GM19023 (cell line): ENCODE results near the gene KIF25.
"Not testable (repeated sequence)": the region's sequence is repeated elsewhere in the genome, so short reads cannot be mapped to it uniquely, and the experiment has no call there.

ENCODE experiments used
- ATAC-seq: cut with Tn5 transposase; IDR thresholded peaks from one replicate; pipeline ENCODE4 v1.9.1; 2021; ENCODE audit warnings: mild to moderate bottlenecking, moderate library complexity; ENCODE audit not compliant: unreplicated experiment

Gene KIF25

DNA sequence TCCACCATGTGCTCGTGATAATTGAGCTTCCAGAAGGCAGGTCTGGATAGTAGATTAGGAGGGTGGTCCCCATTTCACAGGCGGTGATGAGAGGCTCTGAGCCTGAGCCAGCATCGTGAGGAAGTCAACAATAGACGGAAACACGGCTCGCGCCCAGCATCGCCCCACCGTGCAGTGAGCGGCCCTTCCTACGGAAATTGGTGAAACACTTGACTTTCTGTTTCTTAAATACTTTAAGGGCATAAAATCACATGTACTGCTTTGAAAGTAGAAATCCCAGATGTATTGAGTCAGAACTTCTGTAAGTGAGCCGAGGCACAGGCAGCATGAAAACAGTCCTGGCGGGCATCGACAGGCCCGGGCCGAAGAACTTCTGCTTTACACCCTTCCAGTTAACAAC is 4.3 kb upstream of the KIF25 start:
- no peak for ATAC-seq

DNA sequence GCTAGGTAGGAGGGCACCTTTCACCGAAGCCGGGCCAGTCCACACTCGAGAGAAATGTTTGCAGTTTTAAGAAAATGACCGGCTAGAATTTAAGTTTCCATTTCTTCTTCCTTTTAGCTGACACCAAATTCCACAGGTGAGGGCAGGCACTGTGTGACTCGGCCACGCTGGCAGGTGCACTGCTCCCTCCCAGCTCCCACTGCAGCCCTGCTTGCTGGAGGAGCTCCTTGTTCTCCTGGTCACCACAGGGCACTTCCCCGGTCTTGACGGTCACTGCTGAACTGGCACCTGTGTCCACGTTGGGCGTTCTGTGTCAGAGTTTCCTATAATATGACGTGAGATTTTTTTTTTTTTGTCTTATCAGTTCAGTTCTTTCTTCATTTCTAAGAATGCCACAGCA is 3.6 kb upstream of the KIF25 start:
- no peak for ATAC-seq

DNA sequence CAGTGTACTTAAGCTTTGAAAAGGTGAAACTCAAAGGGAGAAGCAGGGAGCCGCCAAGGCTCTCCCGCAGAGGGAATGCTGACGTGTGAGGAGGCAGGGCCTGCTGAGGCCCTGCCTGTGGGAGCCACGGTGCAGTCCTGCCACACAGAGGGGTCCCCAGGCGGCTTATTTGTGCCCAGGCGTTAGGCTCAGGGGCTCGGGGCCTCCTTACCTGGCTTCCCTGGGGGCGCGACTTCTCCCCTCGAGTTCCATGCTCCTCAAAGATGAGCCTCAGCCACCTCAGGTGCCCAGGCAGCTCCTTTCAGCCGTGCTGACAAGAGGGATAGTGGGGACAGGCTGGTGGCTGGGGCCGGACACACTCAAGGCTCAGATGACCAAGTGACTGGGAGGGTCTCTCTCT is 2.2 kb upstream of the KIF25 start:
- no peak for ATAC-seq

DNA sequence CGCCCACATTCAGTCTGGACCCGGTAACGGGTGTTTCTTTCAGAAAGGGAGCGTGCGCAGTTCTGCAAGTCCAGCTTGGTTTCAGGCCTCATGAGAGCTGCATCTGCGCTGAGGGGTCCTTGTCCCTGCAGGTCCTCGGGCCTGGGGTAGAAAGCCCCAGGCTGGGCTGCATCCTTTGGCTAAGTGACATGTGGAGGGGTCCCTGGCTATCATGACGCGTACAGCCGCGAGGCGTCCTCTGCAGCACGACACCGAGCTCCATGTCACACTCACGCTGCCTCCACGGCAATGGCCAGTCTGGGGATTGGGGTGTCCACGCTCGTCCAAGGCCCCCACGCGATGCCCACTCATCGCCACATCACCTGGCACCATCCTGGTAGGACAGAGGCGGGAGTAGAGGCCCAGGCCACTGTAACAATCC is 1.7 kb upstream of the KIF25 start:
- ATAC-seq, result no peak

DNA sequence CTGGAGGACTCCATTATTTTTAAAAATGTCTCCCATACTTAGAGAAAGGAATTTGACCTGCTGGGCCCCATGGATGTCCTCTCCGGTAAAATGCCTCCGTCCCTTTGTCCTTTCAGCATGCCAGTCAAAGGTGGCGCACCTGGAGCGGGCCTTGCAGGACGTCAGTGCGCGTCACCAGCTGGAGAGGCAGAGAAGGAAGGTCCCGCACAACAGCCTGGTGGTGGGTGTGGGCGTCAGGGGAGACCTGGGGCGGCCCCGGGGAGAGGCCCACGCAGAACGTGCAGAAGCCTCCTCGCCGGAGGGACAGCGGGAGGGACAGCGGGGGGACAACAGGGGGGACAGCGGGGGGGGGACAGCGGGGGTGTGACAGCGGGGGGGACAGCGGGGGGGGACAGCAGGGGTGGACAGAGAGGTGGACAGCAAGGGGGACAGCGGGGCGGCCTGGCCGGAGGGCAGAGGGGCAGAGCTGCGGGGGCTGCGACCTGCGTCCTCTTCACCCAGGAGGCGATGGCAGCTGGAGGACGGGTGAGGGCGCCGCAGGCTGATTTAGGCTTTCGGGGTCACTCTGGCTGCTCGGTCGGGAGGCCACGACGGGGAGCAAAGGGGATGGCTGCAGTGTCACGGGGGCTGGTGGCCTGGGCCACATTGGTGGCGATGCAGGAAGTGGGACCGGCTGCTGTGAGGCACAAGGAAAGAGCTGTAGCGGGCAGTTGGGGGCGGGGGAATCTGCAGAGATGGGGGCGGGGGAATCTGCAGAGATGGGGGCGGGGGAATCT is 859 bp upstream of the KIF25 start:
- ATAC-seq, result no peak

DNA sequence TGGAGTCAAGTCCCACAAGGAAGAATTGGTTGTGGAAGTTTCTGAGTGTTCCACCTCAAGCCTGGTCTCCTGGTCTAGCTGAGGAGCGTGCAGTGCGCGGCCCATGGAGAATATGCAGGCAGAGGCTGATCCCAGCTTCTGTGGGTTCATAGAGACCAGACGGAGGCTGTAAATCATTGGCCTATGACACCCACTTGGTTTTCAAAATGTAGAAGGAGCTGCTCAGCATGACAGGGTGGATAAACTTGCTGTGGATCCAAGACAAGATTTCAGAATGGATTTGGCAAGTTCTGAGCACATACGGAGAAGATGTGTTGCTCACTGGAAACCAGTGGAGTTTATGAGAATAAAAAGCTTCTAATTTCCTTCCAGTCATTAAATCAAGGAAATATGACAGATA is 744 bp downstream of the KIF25 start:
- no peak for ATAC-seq

DNA sequence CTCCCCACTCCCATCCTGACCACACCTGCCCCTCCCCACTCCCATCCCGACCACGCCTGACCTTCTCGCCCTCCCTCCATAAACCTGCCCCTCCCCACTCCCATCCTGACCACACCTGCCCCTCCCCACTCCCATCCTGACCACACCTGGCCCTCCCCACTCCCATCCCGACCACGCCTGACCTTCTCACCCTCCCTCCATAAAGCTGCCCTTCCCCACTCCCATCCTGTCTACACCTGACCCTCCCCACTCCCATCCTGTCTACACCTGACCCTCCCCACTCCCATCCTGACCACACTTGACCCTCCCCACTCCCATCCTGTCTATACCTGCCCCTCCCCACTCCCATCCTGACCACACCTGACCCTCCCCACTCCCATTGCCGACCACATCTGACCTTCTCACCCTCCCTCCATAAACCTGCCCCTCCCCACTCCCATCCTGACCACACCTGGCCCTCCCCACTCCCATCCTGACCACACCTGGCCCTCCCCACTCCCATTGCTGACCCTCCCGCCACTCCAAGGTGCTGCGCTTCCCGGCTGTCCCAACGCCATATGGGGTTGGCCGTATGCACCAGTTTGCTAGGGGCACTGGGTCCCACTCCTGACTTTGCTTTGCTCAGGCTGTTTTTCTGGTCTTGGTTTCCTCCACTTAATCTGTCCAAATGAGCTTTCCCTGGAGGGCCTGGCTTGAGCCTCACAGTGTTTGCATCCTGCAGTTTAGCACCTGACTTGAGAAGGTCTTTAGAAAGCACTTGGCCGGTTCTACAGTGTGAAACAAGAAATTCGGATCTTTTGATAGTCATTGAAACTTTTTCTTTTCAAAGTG is 2.9 kb downstream of the KIF25 start:
- no peak for ATAC-seq

DNA sequence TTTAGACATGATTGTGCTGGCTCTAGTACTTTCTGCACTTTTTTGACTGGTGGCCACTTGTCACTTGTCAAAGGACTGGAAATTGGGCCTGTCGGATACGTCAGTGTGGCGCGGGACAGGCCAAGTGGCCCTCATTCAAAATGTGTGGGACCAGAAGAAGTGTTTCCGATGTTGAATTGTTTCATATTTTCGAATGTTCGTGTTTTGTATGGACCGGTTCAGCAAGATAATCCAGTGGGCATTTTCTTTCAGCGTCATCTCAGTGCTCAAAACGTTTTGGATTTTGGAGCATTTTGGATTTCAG is 3.5 kb downstream of the KIF25 start:
- ATAC-seq, result no peak

DNA sequence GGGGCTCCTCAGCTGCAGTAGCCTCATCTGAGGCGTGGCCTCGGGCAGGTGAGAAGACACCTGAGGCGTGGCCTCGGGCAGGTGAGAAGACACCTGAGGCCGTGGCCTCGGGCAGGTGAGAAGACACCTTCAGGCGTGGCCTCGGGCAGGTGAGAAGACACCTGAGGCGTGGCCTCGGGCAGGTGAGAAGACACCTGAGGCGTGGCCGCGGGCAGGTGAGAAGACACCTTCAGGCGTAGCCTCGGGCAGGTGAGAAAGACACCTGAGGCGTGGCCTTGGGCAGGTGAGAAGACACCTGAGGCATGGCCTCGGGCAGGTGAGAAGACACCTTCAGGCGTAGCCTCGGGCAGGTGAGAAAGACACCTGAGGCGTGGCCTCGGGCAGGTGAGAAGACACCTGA is 4.0 kb downstream of the KIF25 start:
- not testable (repeated sequence) for ATAC-seq

DNA sequence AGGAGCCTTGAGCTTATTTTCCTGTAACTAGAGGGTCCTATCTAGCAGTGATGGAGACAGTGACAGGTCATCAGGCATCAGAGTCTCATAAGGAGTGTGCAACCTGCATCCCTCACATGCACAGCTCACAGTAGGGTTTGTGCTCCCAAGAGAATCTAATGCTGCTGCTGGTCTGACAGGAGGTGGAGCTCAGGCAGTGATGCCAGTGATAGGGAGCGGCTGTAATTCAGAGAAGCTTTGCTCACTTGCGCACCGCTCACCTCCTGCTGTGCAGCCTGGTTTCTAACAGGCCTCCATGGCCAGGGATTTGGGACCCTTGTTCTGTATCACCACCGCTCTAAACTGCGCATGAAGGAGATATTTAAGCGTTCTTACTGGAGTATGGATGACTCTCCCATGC is 5.3 kb downstream of the KIF25 start:
- ATAC-seq, result no peak

DNA sequence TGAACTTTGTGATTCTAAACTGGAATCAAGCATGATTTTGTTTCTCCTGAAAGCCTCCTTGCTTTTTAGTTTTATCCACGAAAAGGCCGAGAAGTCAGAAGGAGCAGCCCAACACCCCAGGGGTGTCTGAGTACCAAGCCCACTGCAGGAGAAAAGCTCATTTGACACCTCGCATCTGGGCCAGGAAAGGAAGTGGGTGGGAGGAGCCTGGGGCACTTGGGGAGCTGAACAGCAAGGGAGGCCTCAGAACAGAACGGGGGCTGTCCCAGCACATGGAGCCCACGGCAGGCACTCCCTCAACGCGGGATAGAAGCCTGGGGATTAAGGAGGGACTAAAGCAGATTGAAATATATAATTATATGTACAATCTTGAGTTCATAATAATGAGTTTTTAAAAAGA is 6.6 kb downstream of the KIF25 start:
- no peak for ATAC-seq

DNA sequence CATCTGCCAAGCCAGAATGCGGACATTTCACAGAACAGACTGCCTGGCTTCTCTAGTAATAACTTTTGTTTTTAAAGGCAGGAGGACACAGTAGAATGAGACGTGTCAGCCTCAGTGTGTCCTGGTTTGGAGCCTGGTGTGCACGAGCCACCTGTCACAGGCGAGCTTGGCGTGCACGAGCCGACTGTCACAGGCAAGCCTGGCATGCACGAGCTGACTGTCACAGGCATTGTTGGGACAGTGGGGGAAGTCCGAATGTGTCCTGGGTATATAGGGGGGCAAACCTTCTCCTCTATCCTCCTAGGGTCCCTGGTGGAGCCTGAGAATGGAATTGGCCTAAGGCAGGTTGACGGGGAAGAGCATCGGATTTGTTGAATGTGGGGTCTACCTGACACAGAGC is 7.5 kb downstream of the KIF25 start:
- ATAC-seq, result no peak

DNA sequence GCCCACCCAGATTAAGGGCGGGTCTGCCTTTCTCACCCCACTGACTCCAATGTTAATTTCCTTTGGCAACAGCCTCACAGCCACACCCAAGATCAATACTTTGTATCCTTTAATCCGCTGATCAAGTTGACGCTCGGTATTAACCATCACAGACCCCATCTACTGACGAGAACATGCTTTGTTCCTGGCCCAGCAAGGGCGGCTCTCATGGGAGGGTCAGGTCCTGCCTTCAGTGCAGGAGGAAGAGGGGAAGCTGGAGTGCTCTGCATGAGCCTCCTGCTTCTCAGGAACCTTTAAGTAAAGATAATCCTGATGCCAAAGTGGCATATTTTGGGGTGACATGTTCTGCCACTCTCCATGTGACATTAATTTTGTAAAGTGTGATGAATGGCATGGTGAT is 8.3 kb downstream of the KIF25 start:
- no peak for ATAC-seq

DNA sequence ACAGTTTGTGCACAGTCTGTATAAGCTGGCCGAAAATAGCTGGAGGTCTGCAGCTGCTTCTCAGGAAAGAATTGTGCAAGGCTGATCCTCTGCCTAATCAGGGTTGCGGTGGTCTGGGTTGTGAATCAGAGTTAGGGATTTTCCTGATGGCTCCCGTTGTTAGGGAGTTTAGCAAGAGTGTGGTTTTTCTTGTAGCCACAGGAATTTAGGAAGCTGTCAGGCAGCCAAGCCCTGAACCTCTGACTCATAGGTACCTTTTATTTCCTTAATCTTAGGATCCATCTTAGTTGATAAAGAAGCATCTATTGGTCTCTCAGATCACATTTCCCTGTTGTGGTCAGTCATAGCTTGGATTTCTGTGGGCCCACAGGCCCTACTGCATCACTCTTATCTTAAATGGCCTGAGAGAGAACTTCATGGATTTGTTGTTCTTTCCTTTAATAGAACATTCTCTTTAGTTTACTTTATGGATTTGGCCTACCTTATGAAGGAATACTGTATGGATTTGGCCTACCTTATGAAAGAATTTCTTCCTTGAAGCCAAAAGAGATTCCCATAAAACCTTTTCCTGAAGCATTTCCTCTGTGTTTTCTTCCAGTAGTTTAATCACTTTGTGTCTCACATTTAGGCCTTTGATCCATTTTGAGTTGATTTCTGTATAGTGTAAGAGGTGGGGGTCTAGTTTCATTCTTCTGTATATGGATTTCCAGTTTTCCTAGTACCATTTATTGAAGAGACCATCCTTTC is 10.3 kb downstream of the KIF25 start:
- no peak for ATAC-seq

DNA sequence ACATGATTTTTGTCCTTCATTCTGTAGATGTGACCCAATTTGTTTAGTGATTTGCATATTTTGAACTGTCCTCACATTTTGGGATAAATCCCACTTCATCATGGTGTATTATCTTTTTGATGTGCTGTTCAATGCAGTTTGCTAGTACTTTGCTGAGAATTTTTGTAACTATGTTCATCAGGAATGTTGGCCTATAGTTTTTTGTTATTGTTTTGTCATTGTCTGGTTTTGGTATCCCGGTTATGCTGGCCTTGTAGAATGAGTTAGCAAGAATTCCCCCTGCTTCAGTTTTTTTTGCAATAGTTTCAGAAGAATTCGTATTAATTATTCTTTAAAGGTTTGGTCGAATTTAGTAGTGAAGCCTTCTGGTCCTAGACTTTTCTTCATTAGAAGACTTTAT is 11.9 kb downstream of the KIF25 start:
- no peak for ATAC-seq

DNA sequence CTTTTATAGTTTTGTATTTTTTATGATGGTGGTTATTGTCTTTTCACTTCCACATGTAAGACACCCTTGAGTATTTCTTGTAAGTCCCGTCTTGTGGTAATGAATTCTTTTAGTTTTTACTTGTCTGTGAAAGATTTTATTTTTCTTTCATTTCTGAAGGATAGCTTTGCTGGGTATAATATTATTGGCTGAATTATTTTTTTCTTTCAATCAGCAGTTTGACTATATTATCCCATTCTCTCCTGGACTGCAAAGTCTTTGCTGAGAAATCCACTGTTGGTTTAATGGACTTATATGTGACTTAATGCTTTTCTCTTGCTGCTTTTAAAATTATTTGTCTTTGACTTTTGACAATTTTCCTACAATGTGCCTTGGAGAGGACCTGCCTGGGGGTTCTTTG is 13.8 kb downstream of the KIF25 start:
- ATAC-seq, result no peak

DNA sequence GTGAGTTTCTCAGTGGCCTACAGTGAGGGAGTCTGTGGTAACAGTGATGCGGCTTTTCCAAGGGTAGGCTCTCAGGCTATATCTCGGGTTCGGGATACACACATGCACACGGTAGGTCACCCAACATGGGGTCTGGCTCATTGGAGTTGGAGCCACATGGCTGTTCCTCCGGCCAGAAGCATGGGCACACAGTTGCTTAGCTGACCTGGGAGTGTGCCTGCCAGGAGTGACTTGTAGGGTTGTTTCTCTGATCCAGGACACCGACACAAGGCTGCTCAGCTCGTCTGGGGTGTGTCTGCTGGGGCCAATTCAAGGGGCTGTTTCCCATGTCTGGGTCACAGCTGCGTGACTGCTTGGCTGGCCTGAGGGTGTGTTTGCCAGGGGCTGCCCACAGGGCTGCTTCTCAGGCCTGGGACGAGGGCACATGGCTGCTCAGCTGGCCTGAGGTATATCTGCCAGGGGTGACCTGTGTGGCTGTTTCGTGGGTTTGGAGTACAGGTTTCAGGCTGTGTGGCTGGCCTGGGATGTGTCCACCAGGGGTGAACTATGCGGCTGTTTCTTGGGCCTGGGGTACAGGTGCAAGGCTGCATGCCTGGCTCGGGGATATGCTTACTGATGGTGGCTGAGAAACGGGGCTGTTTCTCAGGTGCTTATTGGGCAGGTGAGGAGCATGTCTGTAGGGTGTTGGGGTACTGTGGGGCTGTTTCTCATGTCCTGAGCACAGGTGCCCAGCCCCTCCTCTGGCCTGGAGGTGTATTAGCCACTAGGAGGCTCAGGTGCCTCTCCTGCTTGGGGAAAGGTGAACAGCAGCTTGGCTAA is 15.2 kb downstream of the KIF25 start:
- no peak for ATAC-seq

DNA sequence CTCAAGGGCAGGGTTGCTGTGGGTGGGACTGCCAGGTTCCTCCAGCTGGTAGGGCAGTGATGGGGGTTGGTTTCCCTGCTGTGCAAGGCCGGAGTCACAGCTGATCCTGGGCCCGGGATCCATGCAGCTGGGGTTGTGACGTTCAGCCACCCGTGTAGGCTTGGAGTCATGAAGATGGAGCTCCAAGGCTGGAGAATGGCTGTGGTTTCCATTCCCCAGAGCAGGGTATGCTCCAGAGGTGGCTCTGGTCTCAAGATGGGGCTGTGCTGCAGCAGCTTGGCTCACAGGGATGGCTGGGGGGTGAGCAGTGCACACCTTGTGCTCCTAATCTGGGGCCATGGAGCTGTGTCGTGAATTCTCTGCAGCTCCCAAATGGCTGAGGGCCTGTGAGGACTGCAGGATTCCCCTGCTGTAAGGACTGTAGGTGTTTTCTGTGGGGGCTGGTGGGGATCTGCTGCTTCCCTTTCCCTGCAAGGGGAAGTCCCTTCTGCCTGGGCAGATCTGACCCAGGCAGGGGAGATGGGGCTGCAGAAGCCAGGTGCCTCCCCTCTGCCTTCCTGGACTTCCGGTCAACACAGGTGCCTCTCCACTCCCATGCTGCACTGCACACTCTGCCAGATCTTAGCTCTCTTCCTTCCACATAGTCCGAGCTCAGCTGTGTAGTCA is 15.9 kb downstream of the KIF25 start:
- ATAC-seq, result no peak

DNA sequence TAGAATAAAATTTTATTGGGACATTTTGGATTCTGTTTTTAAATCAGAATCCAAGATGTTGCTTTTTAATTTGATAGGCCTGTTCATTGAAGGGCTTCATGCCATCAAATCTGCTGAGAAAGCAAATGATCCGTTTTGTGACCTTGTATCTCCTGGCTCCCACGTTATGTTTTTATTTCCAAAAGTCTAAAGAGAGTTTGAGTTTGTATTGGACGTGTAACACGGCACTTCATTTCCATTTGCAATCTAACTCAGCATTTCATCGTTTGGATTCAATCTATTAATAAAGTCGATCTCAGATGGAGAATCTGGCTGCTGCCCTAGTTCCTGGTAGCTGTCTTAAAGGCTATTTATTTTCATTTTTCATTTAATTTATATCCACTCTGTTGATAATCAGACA is 17.0 kb downstream of the KIF25 start:
- ATAC-seq, result no peak

DNA sequence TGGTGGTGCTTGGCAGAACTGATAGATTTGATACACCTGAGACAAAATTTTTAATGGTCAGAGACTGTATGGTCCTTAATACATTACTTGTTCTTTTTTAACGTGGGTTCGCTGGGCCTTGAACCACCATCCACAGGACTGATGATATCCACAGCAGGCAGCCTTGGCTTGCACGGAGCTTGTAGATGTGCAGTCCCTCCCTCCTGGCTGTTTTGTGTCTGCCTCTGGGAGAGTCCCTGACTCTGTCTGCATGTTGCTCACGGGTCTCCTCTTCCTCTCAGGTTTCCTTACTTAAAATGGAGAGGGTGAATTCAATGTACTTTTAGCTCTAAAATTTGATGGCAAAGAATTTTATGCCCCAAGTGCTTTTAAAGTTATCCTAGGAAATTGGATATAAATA is 17.5 kb downstream of the KIF25 start:
- ATAC-seq, result no peak
